ENCODE results near the gene ZGRF1.

ZGRF1 gene

GRCh38 chr4:112585977-112586736 lies 50.6 kb downstream of the ZGRF1 start:
- no peak for DNase-seq (ENCODE audit: low read depth, low spot score)
- H3K4me3 ChIP-seq (ENCODE audit: low read depth, low read length), result no peak overlapping the region
- no peak for TF ChIP-seq CTCF (IDR thresholded peaks at IDR 0.05; ENCODE audit: insufficient read depth, low read length, missing control alignments)
- ChIA-PET CTCF (interaction anchor here (1.1 to 3.1 kb wide), 6 partner anchors 12 to 259 kb away, joined by 3 to 17 read pairs (median 4); no protein-coding TSS in a partner anchor), POLR2A (no interaction called here)

GRCh38 chr4:112567536-112567935 lies 69.2 kb downstream of the ZGRF1 start:
- POLR2A ChIA-PET, result no interaction called here
- CTCF ChIA-PET, result interaction anchor here (1.0 kb wide), 1 partner anchor 240 kb away, joined by 3 read pairs; no protein-coding TSS in a partner anchor

GRCh38 chr4:112564706-112565270 lies 71.9 kb downstream of the ZGRF1 start:
- CTCF ChIA-PET, result no interaction called here
- TF ChIP-seq CTCF (IDR thresholded peaks at IDR 0.05; ENCODE audit: insufficient read depth, low read length, missing control alignments), result no peak
- POLR2A ChIA-PET, result no interaction called here
- no peak overlapping the region for H3K4me3 ChIP-seq (ENCODE audit: low read depth, low read length)
- no peak for DNase-seq (ENCODE audit: low read depth, low spot score)

More at GRCh38 chr4:112567536-112567935, 69.2 kb downstream of the ZGRF1 start:
- no peak for TF ChIP-seq CTCF (IDR thresholded peaks at IDR 0.05; ENCODE audit: insufficient read depth, low read length, missing control alignments)
- no peak for DNase-seq (ENCODE audit: low read depth, low spot score)
- H3K4me3 ChIP-seq (ENCODE audit: low read depth, low read length), result no peak overlapping the region

DNA sequence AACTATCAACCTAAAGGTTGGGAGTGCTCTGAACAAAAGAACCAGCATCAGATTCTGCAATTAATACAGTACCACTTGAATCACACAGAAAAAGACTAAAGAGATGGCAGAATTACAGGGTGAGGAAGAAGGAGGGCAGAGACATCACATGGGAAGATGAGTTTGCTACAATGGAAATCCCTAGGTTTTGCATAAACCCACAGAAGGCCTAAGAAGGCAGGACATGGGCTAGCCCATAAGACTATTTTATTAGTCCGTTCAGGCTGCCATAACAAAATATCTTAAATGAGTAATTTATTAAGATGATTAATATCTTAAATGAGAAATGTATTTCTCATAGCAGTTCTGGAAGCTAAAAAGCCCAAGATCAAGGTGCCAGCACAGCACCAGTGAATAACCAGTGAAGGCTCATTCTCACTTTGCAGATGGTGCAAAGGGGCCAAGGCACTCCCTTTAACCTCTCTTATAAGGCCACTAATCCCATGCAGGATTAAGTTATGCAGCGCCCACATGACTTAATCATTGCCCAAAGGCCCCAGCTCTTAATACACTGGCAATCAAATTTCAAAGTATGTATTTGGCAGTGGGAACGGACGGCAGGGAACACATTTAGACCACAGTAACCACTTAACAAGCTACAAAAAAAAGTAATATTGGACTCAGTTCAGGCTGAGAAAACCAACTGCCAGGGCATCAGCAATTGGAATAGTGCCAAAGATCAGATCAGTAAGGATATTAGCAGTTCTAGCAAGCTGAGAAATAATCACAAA lies 73.1 kb downstream of the ZGRF1 start:
- TF ChIP-seq CTCF (IDR thresholded peaks at IDR 0.05; ENCODE audit: insufficient read depth, low read length, missing control alignments), result no peak
- no peak overlapping the region for H3K4me3 ChIP-seq (ENCODE audit: low read depth, low read length)
- POLR2A ChIA-PET, result no interaction called here
- DNase-seq (ENCODE audit: low read depth, low spot score), result no peak
- CTCF ChIA-PET, result interaction anchor here (1.0 kb wide), 1 partner anchor 241 kb away, joined by 3 read pairs; no protein-coding TSS in a partner anchor

DNA sequence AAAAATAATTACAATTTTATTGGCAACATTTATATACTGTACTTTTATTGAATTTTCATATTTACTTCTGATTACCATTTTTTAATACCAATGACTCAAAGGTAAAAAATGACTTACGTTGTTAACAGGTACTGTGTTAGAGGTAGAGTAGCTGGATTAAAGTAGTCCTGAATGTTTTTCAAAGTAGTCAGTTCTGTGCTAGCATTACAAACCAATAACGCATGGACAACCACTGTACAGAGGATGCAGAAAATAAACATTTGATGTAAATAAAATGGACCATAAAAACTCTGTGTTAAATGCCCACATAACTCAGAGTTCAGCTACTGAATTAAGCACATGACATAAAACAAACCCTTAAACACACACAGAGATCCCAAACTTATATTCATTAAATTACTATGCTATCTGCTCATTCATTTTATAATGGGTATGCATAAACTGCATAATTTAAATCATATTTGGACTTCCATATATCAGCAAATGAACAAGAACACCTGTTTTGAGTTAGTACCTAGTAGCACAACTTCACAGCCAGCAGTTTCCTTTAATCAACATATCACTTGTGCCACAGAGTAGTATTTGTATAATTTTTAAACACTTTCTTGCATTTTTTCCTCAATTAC lies 74.3 kb downstream of the ZGRF1 start:
- no peak overlapping the region for H3K4me3 ChIP-seq (ENCODE audit: low read depth, low read length)
- ChIA-PET CTCF (interaction anchor here (0.6 kb wide), 1 partner anchor 43 kb away, joined by 3 read pairs; no protein-coding TSS in a partner anchor), POLR2A (no interaction called here)
- no peak for TF ChIP-seq CTCF (IDR thresholded peaks at IDR 0.05; ENCODE audit: insufficient read depth, low read length, missing control alignments)
- DNase-seq (ENCODE audit: low read depth, low spot score), result no peak
